Kidney (tissue), 14 donors: Measurements from ENCODE around the gene PIM1. TPM values are rescaled to one million over a fixed set of nuclear protein-coding genes. Genes with fewer than 3 reads are reported as not detected.
A peak's percentile ranks its signal among the peaks of the same experiment; 100 is the strongest.
"Not testable (repeated sequence)": the region's sequence is repeated elsewhere in the genome, so short reads cannot be mapped to it uniquely, and the experiment has no call there.

Experiments
- DNase-seq, 5 donors: peaks; one replicate each; pipeline ENCODE4 v3.0.0-alpha.2; 2013 to 2020
- FAIRE-seq: peaks from 2 replicates; lab custom pipeline; 2012; peaks lifted over from hg19 to GRCh38; lab: Jason Lieb, UNC
- H3K27ac ChIP-seq, 2 donors: one replicate each; pipeline ENCODE4 v1.7.0; 2013; ENCODE audit warnings: low read depth in 2 of 2, low read length in 2 of 2, inconsistent platforms in 1 of 2
- H3K27me3 ChIP-seq: one replicate; pipeline ENCODE4 v1.7.1; 2013; ENCODE audit warnings: low read length, inconsistent platforms; ENCODE audit not compliant: control insufficient read depth, insufficient read depth
- H3K36me3 ChIP-seq, 3 donors: one replicate each; pipeline versions ENCODE4 v1.7.0 to v1.7.1; 2013; ENCODE audit warnings: low read length in 3 of 3, control low read depth in 1 of 3, inconsistent platforms in 1 of 3; ENCODE audit not compliant: insufficient read depth in 3 of 3, control insufficient read depth in 2 of 3
- H3K4me1 ChIP-seq, 3 donors: one replicate each; pipeline versions ENCODE4 v1.7.0 to v1.7.1; 2013; ENCODE audit warnings: low read length in 3 of 3, inconsistent platforms in 1 of 3, low read depth in 1 of 3; ENCODE audit not compliant: control insufficient read depth in 2 of 3, insufficient read depth in 2 of 3
- H3K4me3 ChIP-seq, 3 donors: one replicate each; pipeline versions ENCODE4 v1.7.0 to v1.8.1; 2013; ENCODE audit warnings: low read length in 3 of 3, control low read depth in 1 of 3, inconsistent platforms in 1 of 3
- H3K9ac ChIP-seq, 3 donors: one replicate each; pipeline versions ENCODE4 v1.7.0 to v1.7.1; 2013; ENCODE audit warnings: low read length in 3 of 3, control low read depth in 1 of 3, inconsistent platforms in 1 of 3
- H3K9me3 ChIP-seq, 3 donors: one replicate each; pipeline versions ENCODE4 v1.7.0 to v1.7.1; 2013; ENCODE audit warnings: low read length in 3 of 3, control low read depth in 1 of 3, inconsistent platforms in 1 of 3; ENCODE audit not compliant: control insufficient read depth in 2 of 3, insufficient read depth in 1 of 3
- intact Hi-C: fragments of 100-400 bp; cut with DNase I; formaldehyde crosslinking; loops from one replicate; pipeline ENCODE4 v1.11.1; 2022
- polyA plus RNA-seq: library from polyadenylated mRNA; stranded (reverse); fragments of 350-450 nt; fragmentation: Illumina TruSeq; extraction: RNeasy Lipid Tissue Mini Kit (QIAGEN cat#74804); gene quantifications from one replicate; pipeline ENCODE4 v1.2.3, GENCODE V29; 2014; ENCODE audit warnings: low read depth, low replicate concordance; ENCODE audit not compliant: insufficient read depth
- total RNA-seq: library from RNA; stranded (reverse); fragmentation: NEBNext Ultra II Directional; extraction: Animal tissue kit (Norgen Biotek cat#: 25700); gene quantifications from one replicate; pipeline ENCODE4 v1.2.1, GENCODE V29; 2021
- TF ChIP-seq, protein P1 (sequence below): IDR thresholded peaks from 3 replicates; pipeline ENCODE4 v1.5.1; 2012; ENCODE audit warnings: mild to moderate bottlenecking, moderate library complexity, borderline replicate concordance; ENCODE audit not compliant: insufficient read depth; ENCODE audit errors: extremely low read depth
- donor health status: control.
- donor health status: control.
- donor health status: control.
- donor health status: control.
- donor health status: control.
- donor health status: DM: yes; HTN: yes; CAD: no.
- donor health status: Normal renal cell carcinoma (clear cell type).

Gene PIM1
- total and polyA plus RNA-seq, 2 donors from 2014 or later = 19.1 to 30.4 TPM

DNA sequence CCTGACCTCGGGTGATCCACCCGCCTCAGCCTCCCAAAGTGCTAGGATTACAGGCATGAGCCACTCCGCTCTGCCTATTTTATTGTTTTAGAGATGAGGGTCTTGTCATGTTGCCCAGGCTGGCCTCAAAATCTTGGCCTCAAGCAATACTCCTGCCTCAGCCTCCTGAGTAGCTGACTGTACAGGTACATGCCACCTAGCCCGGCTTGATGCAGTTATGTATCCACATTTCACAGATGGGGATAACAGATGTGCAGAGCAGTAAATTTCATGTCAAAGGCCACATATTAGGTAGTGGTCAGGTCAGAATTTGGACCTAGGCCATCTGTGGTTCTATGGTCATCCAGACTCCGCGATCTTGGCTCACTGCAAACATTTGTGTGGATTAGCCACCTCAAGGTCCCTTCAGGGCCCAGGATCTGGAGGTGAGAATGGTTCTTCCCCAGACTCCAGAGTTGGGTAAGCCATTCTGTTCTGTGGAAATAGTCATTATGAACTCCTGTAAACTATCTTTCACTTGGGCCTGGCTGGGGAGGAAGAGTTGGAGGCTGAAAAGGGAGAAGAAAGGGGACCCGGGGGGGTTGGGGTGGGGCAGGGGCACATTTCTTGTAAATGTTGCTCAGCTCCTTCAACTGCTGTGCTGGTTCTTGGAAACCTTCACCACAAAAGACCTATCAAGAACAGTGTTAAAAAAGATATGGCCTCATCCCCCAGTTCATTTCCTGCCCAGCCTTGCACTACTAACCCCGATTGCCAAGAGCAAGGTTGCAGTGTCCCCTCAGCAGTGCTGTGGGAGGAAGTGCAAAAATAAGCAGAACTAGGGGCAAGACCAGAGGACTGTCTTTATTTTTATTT, 13.0 kb downstream of the PIM1 start:
- Histone ChIP-seq H3K36me3 (no peaks in the 10 kb centered on the region), H3K27ac (peak overlapping the region in 1 of 2 donors; percentile 45), H3K9ac (no peak overlapping the region), H3K27me3 (no peaks in the 10 kb centered on the region), H3K4me1 (no peaks in the 10 kb centered on the region), H3K9me3 (no peaks in the 10 kb centered on the region), H3K4me3 (no peak overlapping the region)
- intact Hi-C loops = no loop called here
- no peak for FAIRE-seq
- TF ChIP-seq, protein P1, sequence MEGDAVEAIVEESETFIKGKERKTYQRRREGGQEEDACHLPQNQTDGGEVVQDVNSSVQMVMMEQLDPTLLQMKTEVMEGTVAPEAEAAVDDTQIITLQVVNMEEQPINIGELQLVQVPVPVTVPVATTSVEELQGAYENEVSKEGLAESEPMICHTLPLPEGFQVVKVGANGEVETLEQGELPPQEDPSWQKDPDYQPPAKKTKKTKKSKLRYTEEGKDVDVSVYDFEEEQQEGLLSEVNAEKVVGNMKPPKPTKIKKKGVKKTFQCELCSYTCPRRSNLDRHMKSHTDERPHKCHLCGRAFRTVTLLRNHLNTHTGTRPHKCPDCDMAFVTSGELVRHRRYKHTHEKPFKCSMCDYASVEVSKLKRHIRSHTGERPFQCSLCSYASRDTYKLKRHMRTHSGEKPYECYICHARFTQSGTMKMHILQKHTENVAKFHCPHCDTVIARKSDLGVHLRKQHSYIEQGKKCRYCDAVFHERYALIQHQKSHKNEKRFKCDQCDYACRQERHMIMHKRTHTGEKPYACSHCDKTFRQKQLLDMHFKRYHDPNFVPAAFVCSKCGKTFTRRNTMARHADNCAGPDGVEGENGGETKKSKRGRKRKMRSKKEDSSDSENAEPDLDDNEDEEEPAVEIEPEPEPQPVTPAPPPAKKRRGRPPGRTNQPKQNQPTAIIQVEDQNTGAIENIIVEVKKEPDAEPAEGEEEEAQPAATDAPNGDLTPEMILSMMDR = no peak
- DNase-seq = peak in 1 of 5 donors; percentile 38

DNA sequence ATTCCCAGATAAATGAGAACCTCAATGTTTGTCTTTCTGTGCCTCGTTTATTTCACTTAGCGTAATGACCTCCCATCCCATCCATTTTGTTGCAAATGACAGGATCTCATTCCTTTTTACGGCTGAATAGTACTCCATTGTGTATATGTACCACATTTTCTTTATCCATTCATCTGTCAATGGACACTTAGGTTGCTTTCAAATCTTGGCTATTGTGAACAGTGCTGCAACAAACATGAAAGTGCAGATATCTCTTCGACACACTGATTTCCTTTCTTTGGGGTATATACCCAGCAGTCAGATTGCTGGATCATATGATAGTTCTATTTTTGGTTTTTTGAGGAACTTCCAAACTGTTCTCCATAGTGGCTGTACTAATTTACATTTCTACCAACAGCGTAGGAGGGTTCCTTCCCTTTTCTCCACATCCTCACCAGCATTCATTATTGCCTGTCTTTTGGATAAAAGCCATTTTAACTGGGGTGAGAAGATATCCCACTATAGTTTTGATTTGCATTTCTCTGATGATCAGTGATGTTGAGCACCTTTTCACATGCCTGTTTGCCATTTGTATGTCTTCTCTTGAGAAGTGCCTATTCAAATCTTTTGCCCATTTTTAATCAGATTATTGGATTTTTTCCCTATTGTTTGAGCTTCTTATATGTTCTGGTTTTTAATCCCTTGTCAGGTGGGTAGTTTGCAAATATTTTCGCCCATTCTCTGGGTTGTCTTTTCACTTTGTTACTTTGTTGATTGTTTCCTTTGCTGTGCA, 16.2 kb downstream of the PIM1 start:
- H3K27ac ChIP-seq, H3K9me3 ChIP-seq, DNase-seq, FAIRE-seq, H3K27me3 ChIP-seq, H3K36me3 ChIP-seq, H3K4me3 ChIP-seq, H3K4me1 ChIP-seq, H3K9ac ChIP-seq, intact Hi-C loops: not testable (repeated sequence)

DNA sequence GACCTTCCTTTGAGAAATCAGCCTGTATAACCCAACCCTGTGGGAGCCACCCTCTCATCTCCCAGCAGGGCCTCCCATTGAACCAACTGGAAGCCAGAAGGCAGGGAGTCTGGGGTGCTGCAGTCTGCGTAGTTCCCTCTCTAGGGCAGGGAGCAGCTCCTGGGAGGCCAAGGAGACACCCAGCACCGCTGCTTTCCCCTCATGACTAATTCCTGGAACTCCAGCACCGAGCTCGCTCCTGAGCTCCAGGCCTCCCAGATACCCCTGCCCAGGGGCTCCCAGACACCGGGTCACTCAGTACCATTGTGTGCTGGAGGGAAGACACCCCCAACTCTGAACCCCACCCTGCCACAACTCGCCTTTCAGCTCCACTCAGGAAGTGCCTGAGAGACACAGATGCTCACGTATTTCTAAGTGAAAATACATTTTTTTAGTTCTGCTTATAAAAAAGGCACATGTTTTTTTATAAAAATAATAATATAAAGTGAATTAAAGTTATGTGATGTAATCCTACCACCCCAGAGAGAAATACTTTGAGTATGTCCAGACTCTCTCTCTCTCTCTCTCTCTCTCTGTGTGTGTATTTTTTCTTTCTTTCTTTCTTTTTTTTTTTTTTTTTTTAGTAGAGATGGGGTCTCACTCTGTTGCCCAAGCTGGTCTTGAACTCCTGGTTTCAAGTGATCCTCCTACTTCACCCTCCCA, 17.5 kb downstream of the PIM1 start:
- intact Hi-C loops = no loop called here

More for the DNA sequence above, 17.5 kb downstream of the PIM1 start:
- DNase-seq (no peak), FAIRE-seq (no peak)
- Histone ChIP-seq H3K27ac (no peak overlapping the region), H3K36me3 (no peaks in the 10 kb centered on the region), H3K27me3 (no peaks in the 10 kb centered on the region), H3K9me3 (no peaks in the 10 kb centered on the region), H3K9ac (no peak overlapping the region), H3K4me3 (no peak overlapping the region), H3K4me1 (no peaks in the 10 kb centered on the region)
- TF ChIP-seq, protein P1 = no peak
